ENCODE data around the gene SLC1A7.

The SLC1A7 gene

DNA sequence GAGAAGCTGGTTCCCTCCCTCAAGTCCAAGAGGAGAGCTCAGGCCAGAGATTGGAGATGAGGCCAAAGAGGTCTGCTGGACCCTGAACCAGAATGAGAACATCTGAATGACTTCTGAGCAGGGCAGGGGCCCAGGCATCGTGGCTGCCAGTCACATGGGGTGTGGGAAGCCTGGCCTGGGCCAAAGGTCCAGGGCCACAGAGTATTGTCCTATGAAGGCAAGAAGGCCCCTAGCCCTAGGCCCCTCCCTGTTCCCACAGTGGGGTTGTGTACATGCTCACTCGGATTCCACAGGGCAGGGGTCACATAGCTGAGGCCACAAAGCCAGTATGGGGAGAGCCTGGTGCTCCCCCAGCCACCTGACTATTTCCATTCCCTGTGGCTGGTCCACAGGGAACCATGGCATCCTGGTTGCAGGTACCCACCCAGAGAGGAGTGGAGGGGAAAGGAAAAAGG lies 18.5 kb upstream of the SLC1A7 start:
- no peak for DNase-seq (ENCODE audit: low spot score)

DNA sequence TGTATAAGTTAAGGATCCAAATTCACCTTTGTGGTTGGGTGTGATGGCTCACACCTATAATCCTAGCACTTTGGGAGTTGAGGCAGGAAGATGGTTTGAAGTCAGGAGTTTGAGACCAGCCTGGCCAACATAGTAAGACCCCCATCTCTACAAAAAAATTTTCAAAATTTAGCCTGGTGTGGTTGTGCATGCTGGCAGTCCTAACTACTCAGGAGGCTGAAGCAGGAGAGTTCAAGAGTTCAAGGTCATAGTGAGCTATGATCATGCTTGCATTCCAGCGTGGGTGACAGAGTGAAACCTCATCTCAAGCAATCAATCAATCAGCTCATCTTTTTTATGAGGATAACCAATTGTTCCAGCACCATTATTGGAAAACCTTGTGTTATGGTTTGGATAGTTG lies 16.5 kb upstream of the SLC1A7 start:
- DNase-seq (ENCODE audit: low spot score), result no peak

DNA sequence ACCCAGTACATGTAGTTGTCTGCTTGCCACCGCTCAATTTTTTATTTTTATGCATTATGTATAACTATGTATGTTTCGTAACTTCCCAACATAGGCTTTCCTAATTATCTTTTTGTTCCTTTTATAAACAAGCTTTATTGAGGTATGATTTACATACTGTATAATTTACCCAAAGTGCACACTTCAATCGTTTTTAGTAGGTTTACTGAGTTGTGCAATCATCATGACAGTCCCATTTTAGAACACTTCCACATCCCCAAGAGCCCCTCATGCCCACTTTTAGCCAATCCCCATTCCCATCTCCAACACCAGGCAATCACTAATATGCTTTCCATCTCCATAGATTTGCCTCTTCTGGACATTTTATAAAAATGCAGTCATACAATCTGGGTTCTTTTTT lies 14.3 kb upstream of the SLC1A7 start:
- DNase-seq (ENCODE audit: low spot score), result no peak

DNA sequence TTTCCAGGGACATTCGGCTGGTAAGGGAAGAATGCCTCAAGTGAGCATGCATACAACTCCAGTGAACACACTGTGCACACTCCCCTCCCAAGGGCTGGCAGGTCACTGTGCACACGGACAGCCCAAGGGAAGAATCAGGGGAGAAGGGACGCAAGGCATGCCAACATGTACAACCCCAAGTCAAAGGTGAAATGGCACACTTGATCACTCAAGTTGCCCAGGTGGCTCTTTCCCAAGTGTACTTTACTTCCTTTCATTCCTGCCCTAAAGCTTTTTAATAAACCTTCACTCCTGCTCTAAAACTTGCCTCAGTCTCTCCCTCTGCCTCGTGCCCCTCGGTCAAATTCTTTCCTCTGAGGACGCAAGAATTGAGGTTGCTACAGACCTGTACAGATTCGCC lies 13.5 kb upstream of the SLC1A7 start:
- DNase-seq (ENCODE audit: low spot score), result no peak

DNA sequence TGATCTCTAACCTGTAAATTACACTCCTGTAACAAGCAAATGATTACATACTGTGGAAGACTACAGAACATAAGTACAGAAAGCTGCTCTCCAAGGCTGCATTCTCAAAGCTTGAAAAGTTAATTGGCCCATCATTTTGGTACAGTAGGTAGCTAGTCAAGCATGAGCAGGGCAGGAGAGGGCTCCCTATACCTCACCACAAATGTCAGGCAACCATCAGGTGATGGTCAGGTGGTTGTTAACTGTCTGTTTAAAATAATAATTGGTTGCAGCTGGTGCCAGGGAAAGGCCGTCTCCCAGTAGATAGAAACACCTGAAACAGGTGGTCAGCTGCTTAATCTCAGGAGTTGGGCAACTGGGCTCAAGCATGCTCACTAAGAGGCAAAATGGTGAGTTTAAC lies 13.1 kb upstream of the SLC1A7 start:
- DNase-seq (ENCODE audit: low spot score), result no peak

DNA sequence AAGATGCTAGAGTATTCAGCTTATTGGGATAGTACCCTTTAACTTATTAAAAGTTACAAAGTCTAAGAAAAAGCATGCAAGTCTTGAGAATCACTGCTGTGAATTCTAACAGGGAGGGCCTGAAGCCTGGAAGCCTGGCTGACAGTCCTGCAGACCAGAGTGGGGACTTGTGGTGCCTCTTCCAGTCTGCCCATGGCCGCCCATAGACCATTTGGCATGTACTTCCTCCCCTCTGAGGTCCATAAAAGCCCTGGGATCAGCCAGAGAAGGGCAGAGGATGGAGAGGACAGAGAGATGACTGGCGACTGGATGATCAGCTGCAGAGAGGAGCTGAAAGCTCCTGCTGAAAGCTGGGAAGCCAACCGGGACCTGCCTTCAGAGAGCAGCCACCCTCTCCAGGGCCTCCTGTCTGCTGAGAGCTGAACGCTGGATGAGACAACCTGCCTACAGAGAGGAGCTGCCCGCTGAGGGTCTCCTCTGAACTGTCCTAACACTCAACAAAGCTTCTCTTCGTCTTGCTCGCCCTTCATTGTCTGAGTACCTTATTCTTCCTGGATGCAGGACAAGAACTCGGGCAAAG lies 12.5 kb upstream of the SLC1A7 start:
- DNase-seq (ENCODE audit: low spot score), result no peak

DNA sequence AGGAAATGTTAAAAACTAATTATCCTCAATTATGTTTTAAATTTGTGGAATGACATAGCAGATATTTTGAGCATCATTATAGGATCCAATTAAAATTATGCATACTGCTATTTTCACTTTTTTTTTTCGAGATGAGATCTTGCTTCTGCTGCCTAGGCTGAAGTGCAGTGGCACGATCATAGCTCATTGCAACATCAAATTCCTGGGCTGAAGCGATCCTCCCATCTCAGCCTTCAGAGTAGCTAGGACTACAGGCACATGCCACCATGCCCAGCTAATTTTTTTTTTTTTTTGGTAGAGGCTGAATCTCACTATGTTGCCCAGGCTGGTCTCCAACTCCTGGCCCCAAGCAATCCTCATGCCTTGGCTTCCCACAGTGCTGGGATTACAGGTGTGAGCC lies 11.3 kb upstream of the SLC1A7 start:
- DNase-seq (ENCODE audit: low spot score), result no peak

DNA sequence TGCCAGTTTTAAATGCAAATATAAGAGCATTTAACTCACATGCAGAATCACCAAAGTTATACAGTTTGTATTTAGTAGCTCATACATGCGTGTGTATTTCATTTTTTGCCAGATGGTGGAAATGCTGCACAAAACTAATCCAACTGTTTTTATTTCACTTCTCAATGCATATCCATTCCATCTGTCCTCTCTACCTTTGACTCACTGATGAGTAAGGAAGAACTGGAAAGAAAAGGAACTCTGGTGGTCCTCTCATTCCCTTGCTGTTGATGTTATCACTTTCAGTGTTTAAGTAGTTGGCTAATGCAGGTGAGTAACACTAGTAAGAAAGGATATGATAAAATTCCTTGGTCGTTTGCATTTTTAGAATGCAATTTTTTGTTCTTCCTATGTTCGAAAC lies 5.7 kb upstream of the SLC1A7 start:
- DNase-seq (ENCODE audit: low spot score), result no peak

DNA sequence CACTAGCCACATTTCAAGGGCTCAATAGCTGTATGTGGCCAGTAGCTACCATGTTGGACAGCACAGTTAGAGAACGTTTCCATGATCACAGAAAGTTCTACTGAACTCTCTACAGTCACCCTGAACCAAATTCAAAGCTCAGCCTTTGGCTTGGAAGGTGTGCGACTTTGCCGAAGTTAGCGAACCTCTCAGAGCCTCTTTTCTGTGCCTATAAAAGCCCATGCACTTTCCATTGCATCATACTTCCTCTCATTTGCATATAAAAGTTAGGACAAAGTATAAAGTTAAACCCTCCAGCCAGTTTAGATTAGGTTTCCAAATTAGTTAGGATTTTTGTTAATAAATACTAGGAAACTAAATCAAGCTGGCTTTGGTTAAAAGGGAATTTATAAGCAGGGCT lies 4.7 kb upstream of the SLC1A7 start:
- DNase-seq (ENCODE audit: low spot score), result no peak

DNA sequence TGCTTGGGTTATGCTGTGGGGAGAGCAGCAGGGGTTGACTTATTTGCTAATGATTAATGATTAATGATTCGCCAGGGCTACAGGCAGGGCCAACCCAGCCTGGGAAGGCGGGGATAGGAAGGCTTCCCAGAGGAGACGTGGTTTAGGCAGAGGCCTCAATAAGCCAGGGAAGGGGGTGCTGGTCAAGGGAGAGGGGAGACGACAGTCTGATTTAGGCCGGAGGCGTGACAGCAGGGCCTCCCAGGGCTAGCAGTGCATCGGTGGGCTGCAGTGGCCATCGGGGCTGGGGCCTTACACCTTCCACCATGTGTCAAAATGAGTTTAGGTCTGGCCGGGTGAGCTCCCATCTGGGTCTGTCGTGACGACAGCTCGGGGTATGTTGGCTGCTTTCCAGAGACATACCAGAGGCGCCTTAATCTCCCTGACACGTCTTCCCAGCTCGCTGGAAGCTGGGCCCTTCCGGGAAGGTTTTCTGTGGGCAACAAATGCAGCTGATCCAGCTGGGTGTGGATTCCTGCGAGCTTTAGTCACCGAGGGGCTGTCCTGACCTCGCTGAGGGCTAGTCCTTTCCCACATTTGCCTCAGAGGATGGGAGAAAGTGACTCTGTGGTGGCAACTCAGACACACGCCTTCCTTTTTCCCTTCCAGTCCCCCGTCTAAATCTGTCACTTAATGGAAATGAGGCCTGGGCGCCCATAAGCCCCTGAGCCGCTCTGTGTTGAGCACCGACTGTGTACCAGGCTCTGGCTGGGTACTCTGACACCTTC lies 3.7 kb upstream of the SLC1A7 start:
- peak; percentile 85 for DNase-seq (ENCODE audit: low spot score)

DNA sequence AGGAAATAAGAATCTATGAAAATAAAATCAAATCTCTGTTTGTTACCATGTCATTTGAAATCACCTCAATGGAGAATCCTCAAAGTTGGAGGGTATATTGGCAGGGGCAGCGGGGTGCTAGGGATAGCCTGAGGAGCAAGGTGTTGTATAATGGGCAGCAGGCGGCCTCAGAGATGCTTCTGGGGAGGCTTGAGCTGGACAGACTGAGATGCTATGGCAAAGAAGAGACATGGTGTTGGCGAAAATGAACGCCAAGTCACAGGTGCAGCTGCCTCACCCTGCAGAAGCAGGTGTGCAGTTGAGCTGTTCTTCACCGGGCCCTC lies 3.1 kb upstream of the SLC1A7 start:
- no peak for DNase-seq (ENCODE audit: low spot score)

DNA sequence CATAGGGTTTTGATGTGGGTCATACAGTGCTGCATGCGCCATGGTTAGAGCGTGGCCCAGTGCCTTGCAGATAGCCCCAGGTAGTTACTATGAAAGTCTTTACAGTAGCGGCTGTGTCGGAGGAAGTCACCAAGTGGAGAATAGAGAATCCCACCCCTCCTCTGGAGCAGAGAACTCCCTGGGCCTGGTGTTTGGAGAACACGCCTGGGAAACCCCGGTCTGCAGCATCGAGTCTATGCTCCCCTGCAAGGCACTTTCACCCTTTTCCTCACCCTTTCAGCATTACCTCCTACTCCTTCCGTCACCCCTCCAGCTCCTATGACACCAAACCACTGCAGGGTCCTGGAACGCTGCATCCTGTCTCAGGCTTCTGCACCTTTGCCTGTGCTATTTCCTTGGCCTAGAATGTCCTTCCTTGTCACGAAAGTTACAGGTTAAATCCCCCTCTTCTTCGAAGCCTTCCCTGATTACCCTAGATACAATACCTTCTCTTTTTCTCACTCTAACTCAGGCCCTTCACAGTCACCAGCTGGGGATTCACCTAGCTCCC lies 2.7 kb upstream of the SLC1A7 start:
- no peak for DNase-seq (ENCODE audit: low spot score)

DNA sequence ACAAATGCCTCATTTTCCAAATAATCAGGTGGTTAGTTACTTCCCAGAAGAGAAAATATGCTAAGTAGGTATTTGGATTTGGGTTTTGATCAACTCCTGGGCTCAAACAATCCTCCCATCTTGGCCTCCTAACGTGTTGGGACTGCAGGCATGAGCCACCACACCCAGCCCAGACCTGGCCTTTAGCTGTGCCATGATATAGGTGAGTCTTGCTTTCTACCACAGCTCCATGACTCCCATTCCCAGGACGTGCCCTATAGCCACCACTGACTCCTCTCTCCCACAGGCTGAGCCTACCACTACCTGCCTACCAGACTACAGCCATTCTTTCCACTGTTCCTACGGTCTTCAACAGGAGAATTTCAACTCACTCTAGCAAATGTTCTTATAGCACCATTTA lies 1.8 kb upstream of the SLC1A7 start:
- no peak for DNase-seq (ENCODE audit: low spot score)

DNA sequence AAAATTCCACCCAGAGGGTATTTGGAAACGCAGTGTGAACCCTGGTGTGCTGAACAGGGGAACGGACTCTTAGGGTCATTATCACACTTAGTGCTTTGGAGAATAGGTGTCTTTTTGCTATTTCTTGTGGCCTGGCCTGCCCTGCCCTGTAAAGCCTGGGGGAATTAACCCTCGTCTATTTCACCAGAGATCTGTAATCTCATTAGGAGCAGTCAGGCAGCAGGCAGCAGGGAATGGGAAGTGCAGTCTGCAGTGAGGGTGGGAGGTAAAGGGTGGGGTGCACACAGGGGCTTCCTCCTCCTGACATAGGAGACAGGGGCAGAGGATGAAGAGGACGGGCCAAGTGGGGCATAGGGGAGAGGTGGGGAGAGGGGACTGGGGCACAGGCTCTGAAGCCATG lies 1.1 kb upstream of the SLC1A7 start:
- no peak for DNase-seq (ENCODE audit: low spot score)

DNA sequence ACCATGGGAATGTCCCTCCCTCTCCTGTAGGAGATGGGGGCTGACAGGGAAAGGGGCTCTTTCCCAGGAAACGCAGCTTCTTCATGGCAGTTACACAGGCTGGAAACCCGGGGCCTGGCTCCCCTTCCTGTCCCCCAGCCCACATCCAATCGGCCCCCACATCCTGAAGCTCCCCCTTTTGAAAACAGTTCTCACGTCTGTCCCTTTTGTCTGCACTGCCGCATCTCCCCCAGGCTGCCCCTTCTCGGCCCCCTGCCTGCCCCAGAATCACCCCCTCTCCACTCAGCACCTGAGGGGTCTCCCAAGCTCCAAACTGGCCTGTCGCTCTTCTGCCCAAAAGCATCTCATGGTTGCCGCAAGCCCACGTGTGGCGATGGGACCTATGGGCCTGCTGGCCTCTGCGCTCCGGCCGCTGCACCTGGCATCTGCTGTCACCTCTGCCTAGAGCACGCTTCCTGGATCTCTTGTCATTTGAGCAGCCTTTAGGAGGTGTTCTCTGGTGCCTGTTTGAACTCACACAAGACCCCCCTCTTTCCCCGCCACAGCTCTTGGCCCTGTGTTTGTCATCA lies 867 bp downstream of the SLC1A7 start:
- no peak for DNase-seq (ENCODE audit: low spot score)

DNA sequence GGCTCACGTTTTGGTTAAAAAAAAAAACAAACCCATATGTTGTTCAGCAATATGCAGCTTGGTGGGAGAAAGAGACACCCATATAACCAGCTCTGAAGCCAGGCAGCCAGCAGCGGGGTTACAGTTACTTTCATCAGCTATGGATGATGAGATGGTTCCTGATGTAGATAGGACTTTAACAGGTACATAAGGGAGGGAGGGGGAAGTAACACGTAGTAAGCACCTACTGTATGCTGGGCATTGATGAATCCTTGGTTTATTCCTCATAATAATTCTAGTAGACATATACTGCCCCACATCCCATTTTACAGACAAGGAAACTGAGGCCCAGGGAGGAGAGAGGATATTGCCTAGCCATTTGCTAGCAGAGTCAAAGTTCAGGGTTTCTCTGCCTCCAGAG lies 2.0 kb downstream of the SLC1A7 start:
- DNase-seq (ENCODE audit: low spot score), result no peak

DNA sequence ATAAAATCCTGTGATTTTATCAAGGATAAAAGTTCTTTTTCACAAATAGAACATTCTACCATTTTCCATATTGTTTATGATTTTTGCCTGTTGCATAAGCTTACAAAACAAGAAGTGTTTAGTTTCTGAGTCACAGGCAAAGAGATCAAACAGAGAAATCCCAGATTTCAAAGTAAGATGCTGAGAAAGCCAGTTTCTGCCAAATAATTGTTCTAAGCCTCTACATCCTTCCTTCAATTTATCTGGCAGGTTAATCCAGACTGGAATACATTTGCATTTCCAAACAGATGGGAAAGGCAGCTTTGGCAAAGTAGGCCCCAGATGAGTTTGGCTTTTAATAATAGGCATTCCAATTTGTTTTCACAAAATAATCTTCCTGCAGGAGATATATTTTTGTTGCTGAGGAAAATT lies 2.5 kb downstream of the SLC1A7 start:
- no peak for DNase-seq (ENCODE audit: low spot score)

DNA sequence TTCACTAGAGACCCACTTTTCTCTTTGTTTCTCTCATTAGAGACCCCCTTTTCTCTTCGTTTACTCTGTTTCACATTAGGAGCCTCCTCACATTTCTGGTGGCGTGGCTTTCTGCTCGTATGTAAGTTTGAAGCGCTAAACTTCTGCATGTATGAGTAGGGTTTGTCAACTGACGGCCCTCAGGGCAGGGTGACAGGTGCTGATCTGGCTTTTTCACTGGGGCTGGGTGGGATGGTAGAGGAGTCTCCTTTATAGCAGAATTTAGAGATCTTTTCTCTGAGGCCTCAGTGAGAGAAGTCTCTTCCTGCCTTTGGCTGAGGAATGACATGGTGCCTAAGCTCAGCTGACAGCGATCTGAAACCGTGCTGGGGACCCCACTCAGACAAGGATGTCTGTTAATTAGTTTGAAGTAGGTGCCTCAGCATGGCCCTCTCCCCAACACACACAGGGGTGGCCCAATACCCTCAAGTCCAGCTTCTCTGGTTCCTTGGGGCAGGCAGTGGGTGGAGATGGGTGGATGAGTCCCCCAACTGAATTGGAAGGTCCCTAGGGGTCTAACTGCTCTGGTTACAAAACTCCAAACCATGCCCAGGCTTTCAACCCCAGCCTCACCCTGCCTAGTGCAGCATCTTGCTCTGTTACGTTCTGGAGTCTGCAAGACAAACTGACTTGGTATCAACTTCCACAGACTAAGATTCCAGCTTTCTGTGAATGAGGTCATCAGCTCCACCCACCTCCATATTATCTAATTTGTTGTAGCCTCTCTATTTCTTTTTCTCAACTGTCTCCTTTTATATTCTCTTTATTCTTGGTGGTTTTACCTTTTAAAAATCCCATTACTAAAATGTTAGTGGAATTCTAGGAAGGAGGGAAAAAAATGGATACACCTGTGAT lies 3.2 kb downstream of the SLC1A7 start:
- DNase-seq (ENCODE audit: low spot score), result no peak

DNA sequence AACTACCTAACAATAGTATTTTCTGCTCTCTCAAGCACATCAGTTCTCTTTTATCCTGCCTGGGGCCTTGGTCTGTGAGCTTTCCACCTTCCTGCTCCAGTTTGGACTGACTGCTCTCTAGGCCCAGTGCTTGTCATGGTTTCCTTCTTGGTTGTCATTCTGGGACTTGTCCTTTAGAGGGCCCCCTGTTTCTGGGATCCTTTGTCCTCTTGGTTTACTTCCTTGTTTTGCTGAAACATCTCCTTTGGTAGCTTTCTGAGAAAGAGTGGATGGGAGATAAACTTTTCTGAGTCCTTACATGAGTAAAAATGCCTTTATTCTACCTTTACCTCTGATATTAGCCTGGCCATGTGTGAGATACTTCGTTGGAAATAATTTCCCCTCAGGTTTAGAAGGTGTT lies 4.7 kb downstream of the SLC1A7 start:
- DNase-seq (ENCODE audit: low spot score), result peak; percentile 39

DNA sequence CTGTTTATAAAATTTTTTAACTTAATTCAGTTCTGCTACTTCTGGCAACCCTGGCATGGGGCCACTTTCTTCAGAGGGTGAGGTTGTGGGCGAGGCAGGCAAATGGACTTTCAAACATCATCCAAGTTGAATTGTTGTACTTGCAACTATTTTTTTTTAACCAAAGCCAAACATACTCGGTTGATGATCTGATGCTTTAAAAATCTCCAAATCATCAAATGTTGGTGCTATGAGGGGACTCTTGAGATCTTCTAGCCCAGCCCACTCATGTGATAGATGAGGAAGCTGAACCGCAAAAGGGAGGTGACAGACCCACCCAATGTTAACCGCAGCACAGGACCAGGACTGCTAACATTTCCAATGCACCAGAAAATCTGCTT lies 6.7 kb downstream of the SLC1A7 start:
- DNase-seq (ENCODE audit: low spot score), result no peak

DNA sequence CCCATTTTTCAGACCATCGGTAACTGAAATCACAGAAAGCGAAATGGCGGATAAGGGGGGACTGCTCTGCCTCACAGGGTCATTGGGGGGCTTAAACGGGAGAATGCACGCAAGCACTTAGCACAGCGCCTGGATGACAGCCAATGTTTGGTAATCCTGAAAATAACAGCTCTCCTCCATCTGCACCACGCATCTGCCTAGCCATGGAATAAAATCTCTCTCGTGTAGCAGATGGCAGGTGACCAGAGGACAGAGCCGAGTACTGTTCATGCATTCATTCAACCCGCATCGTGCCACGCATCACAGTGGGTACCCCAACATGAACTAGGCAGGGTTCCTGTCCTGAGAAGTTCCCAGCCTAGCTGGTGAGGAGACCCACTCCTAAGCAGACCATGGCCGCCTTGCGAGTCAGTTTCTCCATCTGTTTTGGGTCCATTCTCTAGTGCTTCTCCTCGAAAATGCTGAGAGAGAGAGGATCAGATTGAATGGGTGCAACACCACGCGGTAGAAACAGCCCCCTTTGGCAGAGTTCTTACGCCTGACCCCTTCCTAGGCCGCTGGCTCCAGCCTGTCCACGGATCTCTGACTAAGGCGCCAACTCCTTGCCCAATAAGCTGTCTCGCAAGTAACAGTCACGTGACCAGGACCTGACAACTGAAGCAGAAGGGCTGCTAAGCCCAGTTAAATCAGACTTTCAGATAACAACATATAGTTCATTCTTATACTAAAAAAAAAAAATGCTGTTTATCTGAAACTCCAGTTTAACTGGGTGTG lies 7.3 kb downstream of the SLC1A7 start:
- DNase-seq (ENCODE audit: low spot score), result peak; percentile 74

DNA sequence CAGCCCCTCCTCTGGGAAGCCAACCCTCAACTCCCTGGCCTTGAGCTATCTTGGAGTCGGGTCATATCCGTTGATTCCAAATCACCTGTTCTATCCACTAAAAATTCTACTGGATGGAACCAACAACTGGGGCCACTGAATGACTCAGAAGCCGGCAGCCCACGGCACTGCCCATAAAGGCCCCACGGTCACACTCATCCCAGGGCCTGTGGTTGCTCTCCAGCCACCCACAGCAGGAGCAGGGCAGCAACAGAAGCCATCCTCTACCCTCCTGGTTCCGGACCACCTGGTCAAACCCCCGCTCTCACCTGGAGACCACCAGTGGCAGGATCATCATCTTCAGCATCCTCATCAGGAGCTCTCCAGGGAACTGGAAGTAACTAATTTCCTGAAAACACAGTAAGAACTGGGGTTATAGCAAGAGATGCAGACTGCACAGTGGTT lies 8.4 kb downstream of the SLC1A7 start:
- no peak for DNase-seq (ENCODE audit: low spot score)
